GM23338 (cell line): ENCODE data around the gene KCTD17. TPM values are rescaled to one million over a fixed set of nuclear protein-coding genes. Genes with fewer than 3 reads are reported as not detected.

ENCODE experiments used
- ATAC-seq: fragments of 200-7000 bp; cut with Tn5 transposase; 3 replicates; pipeline ENCODE4 v1.9.1; 2020
- DNase-seq: peaks from one replicate; pipeline ENCODE4 v3.0.0-alpha.2; 2015; ENCODE audit warnings: low spot score
- H2AFZ ChIP-seq: fragments of 200-600 bp; sonication (generic); 2 replicates; pipeline ENCODE4 v1.8.0; 2016; ENCODE audit warnings: antibody characterized with exemption, mild to moderate bottlenecking, moderate library complexity
- H3F3A ChIP-seq: fragments of 200-600 bp; sonication (generic); replicated peaks from 2 replicates; pipeline ENCODE4 v1.8.0; 2017; ENCODE audit warnings: antibody characterized with exemption, mixed run types, low read depth
- H3K27ac ChIP-seq: fragments of 200-600 bp; sonication (generic); 2 replicates; pipeline ENCODE4 v1.6.1; 2016; ENCODE audit warnings: low read depth
- H3K27me3 ChIP-seq: fragments of 200-600 bp; sonication (generic); 2 replicates; pipeline ENCODE4 v1.8.0; 2016; ENCODE audit warnings: mild to moderate bottlenecking, mixed run types, moderate library complexity; ENCODE audit not compliant: insufficient read depth
- H3K36me3 ChIP-seq: fragments of 200-600 bp; sonication (generic); 2 replicates; pipeline ENCODE4 v1.8.0; 2016; ENCODE audit warnings: mild to moderate bottlenecking; ENCODE audit not compliant: insufficient read depth
- H3K4me1 ChIP-seq: fragments of 200-600 bp; sonication (generic); 2 replicates; pipeline ENCODE4 v1.8.0; 2016; ENCODE audit warnings: mild to moderate bottlenecking, moderate library complexity; ENCODE audit not compliant: insufficient read depth
- H3K4me2 ChIP-seq: fragments of 200-600 bp; sonication (generic); 2 replicates; pipeline ENCODE4 v1.7.1; 2017; ENCODE audit warnings: mixed run types
- H3K4me3 ChIP-seq: fragments of 200-600 bp; sonication (generic); 2 replicates; pipeline ENCODE4 v1.6.1; 2016; ENCODE audit warnings: mixed run types
- H3K79me2 ChIP-seq: fragments of 200-600 bp; sonication (generic); replicated peaks from 2 replicates; pipeline ENCODE4 v1.8.0; 2017; ENCODE audit warnings: mild to moderate bottlenecking; ENCODE audit not compliant: insufficient read depth
- H3K9me2 ChIP-seq: fragments of 200-600 bp; sonication (generic); 2 replicates; pipeline ENCODE4 v1.8.0; 2017; ENCODE audit not compliant: insufficient read depth
- H4K20me1 ChIP-seq: fragments of 200-600 bp; sonication (generic); replicated peaks from 2 replicates; pipeline ENCODE4 v1.8.0; 2017; ENCODE audit warnings: mild to moderate bottlenecking; ENCODE audit not compliant: insufficient read depth
- H3K27ac Mint-ChIP-seq: 2 replicates; pipeline ENCODE4 v1.8.0; 2020; ENCODE audit warnings: inconsistent platforms, mild to moderate bottlenecking, moderate library complexity, mixed read lengths
- H3K27me3 Mint-ChIP-seq: 3 replicates; pipeline ENCODE4 v1.8.0; 2022; ENCODE audit warnings: low read depth, mild to moderate bottlenecking, moderate library complexity, mixed read lengths, inconsistent platforms; ENCODE audit not compliant: insufficient read depth, poor library complexity
- H3K36me3 Mint-ChIP-seq: 3 replicates; pipeline ENCODE4 v1.8.0; 2021; ENCODE audit warnings: low read depth, mild to moderate bottlenecking, inconsistent platforms, moderate library complexity, mixed read lengths
- H3K4me1 Mint-ChIP-seq: 3 replicates; pipeline ENCODE4 v1.8.0; 2020; ENCODE audit warnings: mild to moderate bottlenecking, inconsistent platforms, mixed read lengths
- H3K4me3 Mint-ChIP-seq: 3 replicates; pipeline ENCODE4 v1.8.0; 2021; ENCODE audit warnings: moderate library complexity, mild to moderate bottlenecking, inconsistent platforms, mixed read lengths
- H3K9me3 Mint-ChIP-seq: 3 replicates; pipeline ENCODE4 v1.8.0; 2020; ENCODE audit warnings: moderate library complexity, mild to moderate bottlenecking, inconsistent platforms, mixed read lengths
- CREB1 ChIP-seq: fragments of 250-450 bp; sonication (Bioruptor Pico); IDR thresholded peaks from 2 replicates; pipeline ENCODE4 v1.5.0; 2020; ENCODE audit warnings: low read depth, mild to moderate bottlenecking, moderate library complexity
- CTCF ChIP-seq, 2 experiments: fragments of 200-600 bp in 1 of 2; sonication (generic) in 1 of 2; conservative IDR thresholded peaks; 2 replicates each; pipeline versions ENCODE4 v1.5.1 to v1.6.1; 2016 to 2017; ENCODE audit warnings: antibody characterized with exemption in 2 of 2, low read depth in 2 of 2, mild to moderate bottlenecking in 2 of 2, moderate library complexity in 1 of 2
- ETS1 ChIP-seq: IDR thresholded peaks from 2 replicates; pipeline ENCODE4 v1.6.1; 2016; ENCODE audit warnings: antibody characterized with exemption
- EZH2 ChIP-seq: fragments of 200-600 bp; sonication (generic); IDR thresholded peaks from one replicate; pipeline ENCODE4 v1.8.0; 2017; ENCODE audit warnings: antibody characterized with exemption, mild to moderate bottlenecking, low read depth; ENCODE audit not compliant: unreplicated experiment
- EZH2phosphoT487 ChIP-seq: fragments of 200-600 bp; sonication (generic); IDR thresholded peaks from one replicate; pipeline ENCODE4 v1.8.1; 2018; ENCODE audit warnings: antibody characterized with exemption; ENCODE audit not compliant: unreplicated experiment
- JUNB ChIP-seq: IDR thresholded peaks from one replicate; pipeline ENCODE4 v1.6.1; 2016; ENCODE audit warnings: antibody characterized with exemption; ENCODE audit not compliant: unreplicated experiment
- NANOG ChIP-seq: IDR thresholded peaks from 2 replicates; pipeline ENCODE4 v1.6.1; 2016; ENCODE audit warnings: antibody characterized with exemption, borderline replicate concordance
- POLR2AphosphoS5 ChIP-seq: IDR thresholded peaks from 2 replicates; pipeline ENCODE4 v1.6.1; 2016; ENCODE audit warnings: antibody characterized with exemption, low read depth
- REST ChIP-seq: IDR thresholded peaks from one replicate; pipeline ENCODE4 v1.6.1; 2018; ENCODE audit warnings: antibody characterized with exemption; ENCODE audit not compliant: unreplicated experiment
- STAT1 ChIP-seq: IDR thresholded peaks from one replicate; pipeline ENCODE4 v1.6.1; 2016; ENCODE audit warnings: antibody characterized with exemption; ENCODE audit not compliant: unreplicated experiment
- ZNF114 ChIP-seq: fragments of 250-450 bp; sonication (Bioruptor Pico); IDR thresholded peaks from 2 replicates; pipeline ENCODE4 v1.5.0; 2020; ENCODE audit warnings: mild to moderate bottlenecking, moderate library complexity
- polyA plus RNA-seq: library from polyadenylated mRNA; unstranded; fragments of >200 nt; fragmentation: Nextera tagmentation; extraction: Ambion mirVana; gene quantifications from 2 replicates; pipeline ENCODE4 v1.2.1, GENCODE V29; 2016
- total RNA-seq: library from RNA; depleted of rRNA; stranded (reverse); fragments of >200 nt; shearing (Covaris generic); gene quantifications from 2 replicates; pipeline ENCODE4 v1.2.3, GENCODE V29; 2014

KCTD17 gene
- total and polyA plus RNA-seq, 2 experiments from 2014 or later, result 25.1 to 35.0 TPM

GRCh38 chr22:37079158-37079557, 27.6 kb downstream of the KCTD17 start:
- no peaks in the 10 kb centered on the region for H3K36me3 Mint-ChIP-seq
- ATAC-seq, result no peak
- no peak for TF ChIP-seq CREB1 (CRISPR knock-in tag)
- no peak for TF ChIP-seq STAT1
- TF ChIP-seq ETS1, result no peak
- no peak for TF ChIP-seq EZH2phosphoT487
- no peak for TF ChIP-seq POLR2AphosphoS5
- no peak for TF ChIP-seq CTCF (conservative IDR thresholded peaks at IDR 0.05; ENCODE audit: low read depth in 2 of 2)

GRCh38 chr22:37079668-37080171, 28.2 kb downstream of the KCTD17 start:
- Histone ChIP-seq H3K4me3 (no peak overlapping the region), H4K20me1 (no peaks in the 10 kb centered on the region), H3K27ac (no peak overlapping the region), H3K9me2 (no peaks in the 10 kb centered on the region), H3K4me2 (no peak overlapping the region), H3K27me3 (peaks cover 20% of the 10 kb centered on the region; the same call in 1 of the 2 replicates), H3K79me2 (no peaks in the 10 kb centered on the region), H2AFZ (peak overlapping the region; percentile 38; the same call in 1 of the 2 replicates), H3K36me3 (no peaks in the 10 kb centered on the region), H3F3A (0 out of 2 replicates have a peak, but pooled peaks cover 3% of the 10 kb centered on the region), H3K4me1 (peaks cover 3% of the 10 kb centered on the region; the same call in 1 of the 2 replicates)
- Mint-ChIP-seq H3K36me3 (no peaks in the 10 kb centered on the region), H3K27me3 (peaks cover 33% of the 10 kb centered on the region), H3K27ac (no peak overlapping the region), H3K4me3 (no peak overlapping the region), H3K4me1 (peaks cover 4% of the 10 kb centered on the region), H3K9me3 (no peaks in the 10 kb centered on the region)
- DNase-seq, result no peak
- ATAC-seq, result no peak
- TF ChIP-seq EZH2 (no peak), CREB1 (CRISPR knock-in tag) (no peak), EZH2phosphoT487 (no peak), ETS1 (no peak), ZNF114 (CRISPR knock-in tag) (no peak), REST (no peak), NANOG (no peak), JUNB (no peak), CTCF (conservative IDR thresholded peaks at IDR 0.05; ENCODE audit: low read depth in 2 of 2) (no peak)

More at GRCh38 chr22:37079158-37079557, 27.6 kb downstream of the KCTD17 start:
- 0 out of 2 replicates have a peak, but pooled peaks cover 3% of the 10 kb centered on the region for H3F3A ChIP-seq
- no peaks in the 10 kb centered on the region for H3K79me2 ChIP-seq
- H3K27ac ChIP-seq, result no peak overlapping the region
- H3K4me3 ChIP-seq, result no peak overlapping the region
- H2AFZ ChIP-seq, result peak overlapping the region; percentile 38; the same call in 1 of the 2 replicates
- H3K27me3 Mint-ChIP-seq, result peaks cover 36% of the 10 kb centered on the region
- H3K36me3 ChIP-seq, result no peaks in the 10 kb centered on the region
- H3K4me2 ChIP-seq, result no peak overlapping the region
- peaks cover 20% of the 10 kb centered on the region; the same call in 1 of the 2 replicates for H3K27me3 ChIP-seq
- H3K27ac Mint-ChIP-seq, result no peak overlapping the region
- no peak for DNase-seq
- peaks cover 4% of the 10 kb centered on the region for H3K4me1 Mint-ChIP-seq
- peaks cover 3% of the 10 kb centered on the region; the same call in 1 of the 2 replicates for H3K4me1 ChIP-seq
- H3K9me3 Mint-ChIP-seq, result no peaks in the 10 kb centered on the region
- H3K4me3 Mint-ChIP-seq, result no peak overlapping the region
- no peaks in the 10 kb centered on the region for H4K20me1 ChIP-seq
- H3K9me2 ChIP-seq, result no peaks in the 10 kb centered on the region
